HG03139 (cell line): ENCODE results near the gene PRDX2.

Source experiments
- ATAC-seq: cut with Tn5 transposase; IDR thresholded peaks from one replicate; pipeline ENCODE4 v1.9.1; 2021; ENCODE audit not compliant: unreplicated experiment

Gene PRDX2

DNA sequence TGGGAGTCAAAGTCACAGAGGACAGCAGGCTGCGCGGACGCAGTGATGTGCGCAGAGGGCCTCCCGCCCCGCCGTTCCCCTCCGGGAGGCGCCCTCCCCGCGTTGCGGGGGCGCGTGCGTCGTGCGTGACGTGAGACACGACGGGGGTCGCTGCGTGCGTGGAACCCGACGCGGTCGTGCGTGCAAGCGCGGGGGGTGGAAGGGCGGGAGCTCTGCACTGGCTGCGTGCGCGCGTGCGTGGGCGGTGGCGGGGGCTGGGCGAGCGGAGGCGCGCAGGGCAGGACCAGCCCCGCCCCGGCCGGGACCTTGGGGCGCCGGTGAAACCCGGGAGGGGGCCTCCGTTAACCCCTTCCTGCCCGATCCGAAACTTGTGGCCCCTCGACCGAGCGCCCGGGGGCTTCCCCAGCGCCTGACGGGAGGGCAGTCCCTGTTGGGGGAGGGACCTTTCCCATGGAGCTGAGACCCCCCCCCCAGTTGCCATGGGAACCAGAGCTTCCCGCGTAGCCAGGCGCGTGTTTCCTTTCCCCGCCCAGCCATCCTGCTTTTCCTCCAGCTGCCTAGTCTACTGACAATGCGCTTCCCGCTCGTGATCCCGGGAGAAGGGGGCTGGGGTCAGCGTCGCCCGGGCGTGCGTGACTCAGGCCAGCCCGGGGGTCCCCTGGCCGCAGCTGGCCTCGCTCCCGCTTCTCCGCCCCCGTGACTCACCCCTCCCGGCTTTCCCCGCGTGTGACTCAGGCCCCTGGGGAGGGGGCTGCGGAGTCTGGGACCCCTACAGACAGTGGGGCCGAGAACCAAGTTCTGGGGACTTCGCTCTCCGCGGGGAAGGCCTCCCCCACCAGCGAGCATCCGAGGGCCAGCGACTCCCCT lies 18.9 kb downstream of the PRDX2 start:
- ATAC-seq: no peak

DNA sequence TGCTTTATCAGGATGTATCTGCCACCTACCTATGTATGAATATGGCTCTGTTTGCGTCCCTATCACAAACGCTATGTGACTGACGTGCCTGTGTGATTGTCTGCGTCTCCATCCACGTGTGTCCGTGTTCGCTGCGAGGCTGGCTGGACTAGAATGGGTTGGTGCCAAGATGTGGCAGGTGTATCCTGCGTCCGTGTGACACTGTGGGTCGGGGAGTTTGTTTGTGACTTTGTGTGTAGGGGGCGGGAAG lies 19.5 kb downstream of the PRDX2 start:
- no peak for ATAC-seq

DNA sequence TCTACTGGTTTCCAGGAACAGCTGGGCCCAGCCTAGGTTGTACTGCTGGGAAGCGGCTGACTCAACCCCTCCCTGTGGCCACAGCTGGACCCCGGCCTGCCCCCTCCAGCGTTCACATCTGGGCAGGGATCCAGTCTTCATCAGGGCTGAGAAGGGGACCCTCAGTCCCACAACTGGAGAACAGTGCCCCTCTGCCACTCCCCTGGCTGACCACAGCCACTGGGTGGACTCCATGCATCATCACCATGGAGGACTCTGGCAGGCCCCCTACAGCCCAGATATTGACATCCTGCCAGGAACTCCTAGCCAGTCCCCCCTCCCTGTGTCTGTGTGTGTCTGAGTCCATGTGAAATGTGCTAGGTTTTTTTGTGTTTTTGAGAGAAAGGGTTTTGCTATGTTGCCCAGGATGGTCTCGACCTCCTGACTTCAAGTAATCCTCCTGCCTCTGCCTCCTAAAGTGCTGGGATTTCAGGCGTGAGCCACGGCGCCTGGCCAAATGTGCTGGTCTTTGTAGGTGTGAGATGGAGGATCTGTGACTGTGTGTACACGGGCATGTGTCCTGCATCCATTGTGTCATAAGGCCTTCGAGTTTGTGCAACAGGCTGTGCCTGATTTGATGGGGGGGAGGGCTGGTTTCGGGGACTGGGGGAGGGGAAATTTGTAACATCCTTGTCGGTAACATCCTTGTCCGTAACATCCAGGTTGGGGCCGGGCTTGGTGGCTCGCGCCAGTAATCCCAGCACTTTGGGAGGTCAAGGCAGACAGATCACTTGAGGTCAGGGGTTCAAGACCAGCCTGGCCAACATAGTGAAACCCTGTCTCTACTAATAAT lies 22.2 kb downstream of the PRDX2 start:
- ATAC-seq: no peak

DNA sequence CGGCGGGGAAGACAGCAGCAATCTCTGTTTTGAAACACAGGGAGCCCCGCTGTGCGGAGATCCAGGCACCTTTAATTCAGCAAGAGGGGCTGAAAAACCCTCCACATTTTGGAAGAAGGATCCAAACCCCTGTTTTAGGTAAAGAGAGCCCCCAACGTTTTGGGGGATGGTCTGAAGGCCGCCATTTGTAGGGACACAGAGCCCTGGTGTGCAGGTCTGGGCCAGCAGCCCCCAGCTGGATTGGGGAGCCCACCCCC lies 22.8 kb downstream of the PRDX2 start:
- no peak for ATAC-seq

DNA sequence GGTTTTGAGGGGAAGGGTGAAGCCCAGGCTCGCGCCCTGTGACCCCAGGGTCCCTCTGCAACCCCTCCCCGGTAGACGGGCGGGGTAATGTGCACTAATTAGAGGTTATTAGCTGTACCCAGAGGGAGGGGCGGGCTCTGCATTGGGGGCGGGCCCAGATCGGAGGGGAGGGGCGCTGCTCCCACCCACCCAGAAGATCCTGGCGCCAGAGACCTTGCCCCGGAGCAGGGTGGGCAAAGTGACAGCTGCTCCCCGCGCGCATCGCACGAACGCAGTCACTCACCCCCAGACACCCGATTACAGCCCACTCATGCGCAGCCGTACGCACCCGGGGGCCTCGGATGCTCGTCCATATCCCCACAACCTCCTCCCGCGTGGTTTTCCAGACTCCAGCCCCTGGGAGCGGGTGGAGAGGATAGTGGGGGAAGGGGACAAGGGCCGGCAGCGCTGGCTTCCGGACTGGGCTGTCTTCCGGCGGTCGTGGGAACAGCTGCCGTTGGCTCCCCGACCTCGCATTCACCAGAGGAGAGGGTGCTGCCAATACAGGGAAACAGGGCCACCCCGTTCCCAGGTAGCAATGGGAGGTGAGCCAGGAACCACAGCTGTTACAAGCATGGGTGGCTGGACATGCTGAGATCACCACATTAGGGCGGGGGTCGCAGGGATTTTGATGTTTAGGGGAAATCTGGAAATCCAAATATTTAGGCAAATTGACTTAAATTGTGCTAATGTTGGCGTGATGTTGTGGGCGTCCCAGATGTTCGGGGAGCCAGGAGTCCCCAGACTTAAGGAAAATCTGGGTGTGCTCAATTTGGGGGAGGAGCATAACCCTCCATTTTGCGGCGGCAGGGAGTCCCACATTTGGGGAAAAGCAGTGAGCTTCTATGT lies 23.3 kb downstream of the PRDX2 start:
- no peak for ATAC-seq

DNA sequence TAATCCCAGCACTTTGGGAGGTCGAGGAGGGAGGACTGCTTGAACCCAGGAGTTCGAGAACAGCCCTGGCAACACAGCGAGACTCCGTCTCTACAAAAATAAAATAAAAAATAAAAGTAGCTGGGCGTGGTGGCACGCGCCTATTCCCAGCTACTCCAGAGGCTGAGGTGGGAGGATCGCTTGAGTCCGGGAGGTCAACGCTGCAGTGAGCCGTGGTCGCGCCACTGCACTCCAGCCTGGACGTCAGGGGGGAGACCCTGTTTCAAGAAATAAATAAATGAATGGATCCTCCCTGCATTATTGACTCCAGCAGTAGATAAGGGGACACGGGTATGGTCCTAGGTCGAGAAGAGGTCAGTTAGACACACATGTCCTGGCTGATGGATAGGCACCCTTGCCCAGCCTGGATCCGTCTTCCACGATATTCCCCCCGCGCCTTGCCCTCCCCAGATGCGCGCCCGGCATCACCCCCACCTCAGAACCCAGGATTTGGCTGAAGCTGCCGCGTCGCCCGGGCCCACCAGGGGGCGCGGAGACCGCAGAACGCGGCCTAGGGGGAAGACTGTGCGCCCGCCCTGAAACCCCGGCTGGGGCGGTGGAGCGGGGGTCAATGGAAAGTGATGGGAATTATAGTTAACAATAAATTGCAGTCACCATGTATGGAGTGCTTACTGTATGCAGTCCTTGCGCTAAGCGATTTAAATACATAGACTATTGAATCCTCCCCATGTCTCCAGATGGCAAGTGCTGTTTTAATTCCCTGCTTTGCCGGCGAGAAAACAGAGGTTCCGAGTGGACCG lies 24.2 kb downstream of the PRDX2 start:
- ATAC-seq: no peak

DNA sequence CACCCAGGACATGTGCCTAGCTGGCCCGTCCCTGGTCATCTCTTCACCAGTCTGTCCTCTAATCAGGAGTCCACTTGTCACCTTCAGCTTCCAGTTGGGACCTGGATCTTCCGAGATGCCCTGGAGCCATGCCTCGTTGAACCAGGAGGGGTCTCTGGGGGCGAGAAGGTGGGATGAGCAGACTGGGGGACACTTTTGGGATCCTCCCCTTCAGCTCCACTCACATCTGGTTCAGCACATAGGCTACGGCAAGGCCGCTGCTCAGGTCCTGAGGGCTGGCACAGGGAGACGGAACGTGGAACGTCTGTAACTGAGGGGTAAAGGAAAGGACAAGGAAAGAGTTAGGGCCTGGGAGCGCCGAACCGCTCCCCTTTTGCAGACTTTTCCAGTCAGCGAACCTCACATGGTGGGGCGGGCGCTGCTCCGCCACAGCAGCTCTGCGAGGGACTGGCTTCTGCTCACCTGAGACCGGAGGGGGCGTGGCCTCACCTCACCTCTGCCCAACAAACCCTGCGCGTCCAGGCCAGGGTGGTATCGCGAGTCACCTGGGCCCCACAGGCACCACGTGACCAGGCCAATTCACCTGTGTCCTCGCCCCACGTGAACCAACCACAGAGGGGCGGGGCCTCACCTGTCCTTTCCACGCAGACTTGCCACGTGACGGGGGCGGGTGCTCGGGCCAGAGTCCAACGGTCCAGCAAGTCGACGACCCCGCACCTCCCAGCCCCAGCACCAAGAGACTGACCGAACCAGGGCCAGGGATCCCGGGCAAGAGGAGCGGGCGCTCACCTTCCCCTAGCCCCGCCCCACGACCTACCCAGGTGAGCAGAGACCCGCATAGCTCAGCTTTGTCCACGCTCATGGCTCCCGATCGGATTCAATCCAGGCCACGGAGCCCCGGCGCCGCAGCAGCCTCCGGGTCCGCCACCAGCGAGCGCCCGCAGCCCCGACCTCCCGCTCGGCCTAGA lies 26.7 kb downstream of the PRDX2 start, which contains the start of gene HOOK2:
HOOK2 (minus strand) TSS at position 965 of the 968 bp plus-strand sequence; CDS start at position 862, 103 bp downstream.
- no peak for ATAC-seq

DNA sequence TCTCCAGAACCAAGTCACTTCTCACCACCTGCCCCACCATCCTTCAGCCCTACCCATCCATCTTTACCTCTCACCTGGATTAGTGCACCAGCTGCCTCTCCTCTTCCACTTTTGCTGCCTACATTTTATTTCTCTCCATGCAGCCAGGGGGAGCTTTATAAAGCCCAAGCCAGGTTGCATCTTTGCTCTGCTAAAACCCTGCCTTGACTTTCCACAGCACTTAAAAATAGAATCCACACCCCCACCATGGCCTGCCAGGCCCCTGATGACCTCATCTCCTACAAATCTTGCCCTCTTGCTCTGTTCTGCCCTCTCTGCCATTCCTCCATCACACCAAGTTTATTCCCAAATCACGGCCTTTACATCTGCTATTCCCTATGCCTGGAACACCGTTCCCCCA lies 28.0 kb downstream of the PRDX2 start:
- ATAC-seq: no peak

DNA sequence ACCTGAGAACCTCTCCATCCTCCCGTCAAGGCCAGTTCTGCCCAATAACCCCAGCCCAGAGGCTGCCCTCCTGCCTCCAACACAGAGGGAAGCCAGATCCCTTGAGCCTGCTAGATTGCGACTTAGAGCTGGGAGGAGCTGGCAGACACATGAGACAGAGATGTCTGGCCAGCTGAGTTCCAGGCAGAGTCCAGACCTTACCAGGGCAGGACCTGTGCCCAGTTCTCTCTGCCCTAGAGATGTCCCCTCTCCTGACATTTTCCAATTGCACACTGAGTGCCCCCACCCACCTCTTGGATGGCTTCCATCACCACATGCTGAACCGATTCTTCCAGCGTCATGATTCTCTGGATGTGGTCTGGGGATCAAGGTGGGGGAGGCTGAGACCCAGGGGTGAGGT lies 29.3 kb downstream of the PRDX2 start:
- ATAC-seq: no peak

DNA sequence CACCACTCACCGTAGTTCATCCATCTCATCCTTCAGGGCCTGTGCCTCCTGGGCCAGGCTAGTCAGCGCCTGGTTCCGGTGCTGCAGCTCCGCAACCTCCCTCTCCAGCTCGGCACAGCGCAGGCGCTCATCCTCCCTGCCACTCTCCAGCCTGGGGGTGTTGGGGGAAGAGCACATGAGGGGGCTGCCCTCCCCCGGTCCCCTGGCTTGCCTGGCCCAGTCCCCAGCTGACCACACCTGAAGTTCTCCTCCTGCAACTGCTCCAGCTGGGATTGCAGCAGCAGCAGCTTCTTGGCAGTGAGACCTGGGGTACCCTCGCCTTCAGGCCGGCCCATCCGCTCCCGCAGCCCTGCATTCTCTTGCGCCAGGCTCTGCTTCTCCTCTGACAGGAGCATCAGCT lies 30.7 kb downstream of the PRDX2 start:
- ATAC-seq: no peak

DNA sequence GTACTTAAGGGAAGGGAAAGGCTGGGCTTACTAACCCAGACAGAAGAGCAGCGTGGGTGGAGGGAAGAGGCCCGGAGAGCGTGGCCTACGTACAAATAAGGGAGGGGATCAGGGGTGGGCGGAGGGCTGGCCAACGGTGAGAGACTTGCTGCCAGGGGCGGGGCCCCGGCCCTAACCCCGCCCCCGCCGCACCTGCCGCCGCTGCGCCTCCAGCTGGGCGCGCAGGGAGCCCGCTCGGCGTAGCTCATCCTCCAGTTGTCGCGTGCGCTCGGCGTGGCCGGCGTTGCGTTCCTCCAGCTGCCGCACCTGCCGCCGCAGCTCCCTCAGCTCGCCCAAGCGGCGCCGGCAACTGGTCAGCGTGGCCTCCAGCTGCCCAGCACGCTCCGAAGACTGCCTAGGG lies 31.9 kb downstream of the PRDX2 start:
- ATAC-seq: no peak

DNA sequence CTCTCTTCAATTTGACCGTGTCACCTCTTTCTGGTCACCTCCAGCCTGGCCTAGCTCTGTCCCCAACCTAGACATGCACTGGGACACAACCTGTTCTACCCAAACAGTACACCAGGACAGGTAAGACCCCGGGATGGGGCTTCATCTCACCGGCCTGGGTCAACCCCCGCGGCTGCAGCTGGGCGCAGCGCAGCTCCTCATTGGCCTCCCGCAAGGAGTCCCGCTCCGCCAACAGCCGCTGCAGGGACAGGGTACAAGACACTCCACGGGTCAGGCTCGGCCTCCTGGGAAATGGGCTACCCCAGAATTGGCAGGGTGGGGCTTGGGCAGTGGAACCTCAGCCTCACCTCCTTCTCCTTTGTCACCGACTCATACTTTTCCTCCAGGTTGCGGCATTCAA lies 33.9 kb downstream of the PRDX2 start:
- ATAC-seq: no peak

DNA sequence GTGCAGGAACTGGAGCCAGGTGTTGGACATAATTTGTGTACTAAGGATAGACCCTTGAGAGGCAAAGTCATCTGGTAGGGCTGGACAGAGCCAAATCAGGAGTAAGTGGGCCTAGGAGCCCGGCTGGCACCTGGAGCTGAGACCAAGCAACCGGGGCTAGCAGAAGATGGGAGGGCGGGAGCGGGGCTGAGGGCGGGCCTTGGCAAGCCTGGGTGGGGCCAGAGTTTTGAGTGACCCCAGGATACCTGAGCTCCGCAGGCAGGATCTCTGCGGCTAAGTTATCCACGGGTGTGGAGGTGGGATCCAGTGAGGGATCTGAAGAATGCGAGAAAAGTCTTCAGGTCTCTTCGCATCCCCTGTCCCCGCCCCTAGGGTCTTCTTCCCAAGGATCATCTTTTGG lies 34.5 kb downstream of the PRDX2 start:
- ATAC-seq: no peak

DNA sequence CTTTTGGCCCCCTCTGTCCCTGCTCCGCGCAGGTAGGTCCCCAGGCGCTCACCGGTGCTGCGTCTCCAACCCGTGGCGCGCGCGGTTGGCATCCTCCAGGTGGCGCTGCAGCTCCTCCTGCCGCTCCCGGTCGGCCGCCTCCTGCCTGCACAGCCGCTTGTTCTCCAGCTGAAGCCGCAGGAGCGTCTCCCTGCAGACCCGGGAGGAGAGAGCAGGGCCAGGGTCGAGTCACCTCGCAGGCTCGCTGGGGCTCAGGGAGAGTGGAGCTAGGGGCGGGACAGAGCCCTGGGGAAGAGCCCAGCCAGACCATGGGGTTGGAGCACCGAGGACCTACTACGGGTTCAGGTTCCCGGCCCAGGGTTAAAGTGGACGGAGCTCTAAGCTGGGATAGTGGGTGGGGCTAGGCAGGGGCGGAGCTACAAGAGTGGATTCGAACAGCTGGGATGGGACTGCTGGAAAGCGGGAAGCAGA lies 35.5 kb downstream of the PRDX2 start:
- peak; percentile 50 for ATAC-seq

DNA sequence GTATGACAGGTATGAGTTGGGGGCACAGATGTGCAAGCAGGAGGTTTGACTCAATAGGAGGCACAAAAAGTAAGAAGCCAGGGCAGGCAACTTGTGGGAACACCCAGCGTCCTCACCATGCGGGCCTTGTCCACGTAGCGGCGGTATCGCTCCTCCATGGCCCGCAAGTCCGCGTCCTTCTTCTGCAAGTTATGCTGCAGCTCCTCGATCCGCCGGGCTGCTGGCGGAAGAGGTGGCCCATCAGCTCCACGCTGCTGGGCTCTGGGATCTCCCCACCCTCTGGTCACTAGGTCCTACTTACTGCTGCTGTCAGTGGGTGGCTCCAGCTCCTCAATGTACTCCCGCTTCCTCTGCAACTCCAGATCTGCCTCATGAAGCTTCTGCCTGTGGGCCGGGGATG lies 36.9 kb downstream of the PRDX2 start:
- no peak for ATAC-seq

DNA sequence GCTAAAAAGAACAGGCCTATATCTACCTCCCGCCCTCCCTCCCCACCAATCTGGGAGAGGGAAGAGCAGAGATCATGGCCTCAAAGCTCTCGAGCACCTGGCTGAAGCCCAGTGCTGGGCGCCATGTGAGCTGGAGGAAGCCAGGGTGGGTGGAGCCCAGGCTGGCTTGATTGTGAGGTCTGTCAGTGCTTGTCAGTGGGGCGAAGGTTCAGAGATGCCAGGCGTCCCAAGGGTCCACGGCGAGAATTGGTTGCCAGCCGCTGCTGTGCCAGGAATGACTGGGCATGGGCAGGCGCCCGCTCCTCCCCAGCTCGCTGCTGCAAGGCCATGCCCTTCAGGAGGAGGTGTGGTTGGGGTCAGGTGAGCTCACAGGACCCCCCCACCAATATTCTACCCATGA lies 38.5 kb downstream of the PRDX2 start:
- ATAC-seq: no peak

DNA sequence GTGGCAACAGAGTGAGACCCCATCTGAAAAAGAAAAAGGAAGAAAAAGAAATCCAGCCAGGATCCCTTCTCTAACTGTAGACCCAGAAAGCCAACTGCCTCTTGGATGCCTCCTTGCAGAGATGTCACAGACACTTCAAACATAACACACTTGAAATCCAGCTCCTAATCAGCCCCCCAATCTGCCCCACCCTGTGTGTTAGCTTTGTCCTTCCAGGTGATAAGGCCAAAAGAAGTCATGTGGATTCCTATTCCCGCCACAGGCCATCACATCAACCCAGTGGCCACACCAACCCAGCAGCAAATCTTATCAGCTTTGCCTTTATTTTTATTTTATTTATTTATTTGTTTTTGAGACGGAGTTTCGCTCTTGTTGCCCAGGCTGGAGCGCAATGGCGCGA lies 41.9 kb downstream of the PRDX2 start:
- no peak for ATAC-seq

DNA sequence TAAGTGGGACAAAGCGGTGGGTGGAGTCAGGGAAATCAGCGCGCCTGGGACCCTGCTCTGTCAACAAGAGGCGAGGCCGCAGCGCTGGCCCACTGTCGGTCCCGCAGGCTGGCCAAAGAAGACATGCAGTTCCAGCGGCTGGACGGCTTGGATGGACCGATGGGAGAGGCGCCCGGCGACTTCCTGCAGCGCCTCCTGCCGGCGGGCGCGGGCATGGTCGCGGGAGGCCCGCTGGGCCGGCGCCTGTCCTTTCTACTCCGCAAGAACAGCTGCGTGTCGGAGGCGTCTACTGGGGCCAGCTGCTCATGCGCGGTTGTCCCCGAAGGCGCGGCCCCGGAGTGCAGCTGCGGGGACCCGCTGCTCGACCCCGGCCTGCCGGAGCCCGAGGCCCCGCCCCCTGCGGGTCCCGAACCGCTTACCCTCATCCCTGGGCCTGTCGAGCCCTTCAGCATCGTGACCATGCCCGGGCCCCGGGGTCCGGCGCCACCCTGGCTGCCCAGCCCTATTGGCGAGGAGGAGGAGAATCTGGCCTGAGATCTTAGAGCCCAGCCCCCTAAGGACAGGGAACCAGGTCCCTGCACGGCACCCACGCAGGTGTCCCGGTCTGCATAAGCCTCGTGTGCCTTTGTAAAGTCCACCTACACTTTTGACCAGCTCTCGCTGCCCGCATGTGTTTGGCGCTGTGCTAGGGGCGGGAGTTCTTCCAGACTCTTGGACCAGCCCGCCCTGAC lies 43.9 kb downstream of the PRDX2 start:
- ATAC-seq: no peak
